Measurements from ENCODE around the gene NUBPL.

DNA sequence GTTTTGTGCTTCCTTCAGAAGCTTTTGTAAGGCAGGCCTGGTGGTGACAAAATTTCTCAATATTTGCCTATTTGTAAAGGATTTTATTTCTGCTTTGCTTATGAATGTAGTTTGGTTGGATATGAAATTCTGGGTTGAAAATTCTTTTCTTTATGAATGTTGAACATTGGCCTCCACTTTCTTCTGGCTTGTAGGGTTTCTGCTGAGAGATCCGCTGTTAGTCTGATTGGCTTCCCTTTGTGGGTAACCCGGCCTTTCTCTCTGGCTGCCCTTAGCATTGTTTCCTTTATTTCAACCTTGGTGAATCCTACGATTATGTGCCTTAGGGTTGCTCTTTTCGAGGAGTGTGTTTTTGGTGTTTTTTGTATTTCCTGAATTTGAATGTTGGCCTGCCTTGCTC is 58.2 kb downstream of the NUBPL start:
- TF ChIP-seq RAD21 (IDR thresholded peaks at IDR 0.05; ENCODE audit: low read depth), result no peak
- TF ChIP-seq CEBPB (IDR thresholded peaks at IDR 0.05), result no peak
- TF ChIP-seq, protein P1, sequence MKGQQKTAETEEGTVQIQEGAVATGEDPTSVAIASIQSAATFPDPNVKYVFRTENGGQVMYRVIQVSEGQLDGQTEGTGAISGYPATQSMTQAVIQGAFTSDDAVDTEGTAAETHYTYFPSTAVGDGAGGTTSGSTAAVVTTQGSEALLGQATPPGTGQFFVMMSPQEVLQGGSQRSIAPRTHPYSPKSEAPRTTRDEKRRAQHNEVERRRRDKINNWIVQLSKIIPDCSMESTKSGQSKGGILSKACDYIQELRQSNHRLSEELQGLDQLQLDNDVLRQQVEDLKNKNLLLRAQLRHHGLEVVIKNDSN (IDR thresholded peaks at IDR 0.05), result no peak
- TF ChIP-seq, protein P2, sequence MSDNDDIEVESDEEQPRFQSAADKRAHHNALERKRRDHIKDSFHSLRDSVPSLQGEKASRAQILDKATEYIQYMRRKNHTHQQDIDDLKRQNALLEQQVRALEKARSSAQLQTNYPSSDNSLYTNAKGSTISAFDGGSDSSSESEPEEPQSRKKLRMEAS (IDR thresholded peaks at IDR 0.05), result no peak
- TF ChIP-seq YY1 (IDR thresholded peaks at IDR 0.05; ENCODE audit: low read depth), result no peak
- TF ChIP-seq EGR1 (IDR thresholded peaks at IDR 0.05), result no peak
- TF ChIP-seq TCF12 (IDR thresholded peaks at IDR 0.05; ENCODE audit: low read depth), result no peak
- TF ChIP-seq, protein P3, sequence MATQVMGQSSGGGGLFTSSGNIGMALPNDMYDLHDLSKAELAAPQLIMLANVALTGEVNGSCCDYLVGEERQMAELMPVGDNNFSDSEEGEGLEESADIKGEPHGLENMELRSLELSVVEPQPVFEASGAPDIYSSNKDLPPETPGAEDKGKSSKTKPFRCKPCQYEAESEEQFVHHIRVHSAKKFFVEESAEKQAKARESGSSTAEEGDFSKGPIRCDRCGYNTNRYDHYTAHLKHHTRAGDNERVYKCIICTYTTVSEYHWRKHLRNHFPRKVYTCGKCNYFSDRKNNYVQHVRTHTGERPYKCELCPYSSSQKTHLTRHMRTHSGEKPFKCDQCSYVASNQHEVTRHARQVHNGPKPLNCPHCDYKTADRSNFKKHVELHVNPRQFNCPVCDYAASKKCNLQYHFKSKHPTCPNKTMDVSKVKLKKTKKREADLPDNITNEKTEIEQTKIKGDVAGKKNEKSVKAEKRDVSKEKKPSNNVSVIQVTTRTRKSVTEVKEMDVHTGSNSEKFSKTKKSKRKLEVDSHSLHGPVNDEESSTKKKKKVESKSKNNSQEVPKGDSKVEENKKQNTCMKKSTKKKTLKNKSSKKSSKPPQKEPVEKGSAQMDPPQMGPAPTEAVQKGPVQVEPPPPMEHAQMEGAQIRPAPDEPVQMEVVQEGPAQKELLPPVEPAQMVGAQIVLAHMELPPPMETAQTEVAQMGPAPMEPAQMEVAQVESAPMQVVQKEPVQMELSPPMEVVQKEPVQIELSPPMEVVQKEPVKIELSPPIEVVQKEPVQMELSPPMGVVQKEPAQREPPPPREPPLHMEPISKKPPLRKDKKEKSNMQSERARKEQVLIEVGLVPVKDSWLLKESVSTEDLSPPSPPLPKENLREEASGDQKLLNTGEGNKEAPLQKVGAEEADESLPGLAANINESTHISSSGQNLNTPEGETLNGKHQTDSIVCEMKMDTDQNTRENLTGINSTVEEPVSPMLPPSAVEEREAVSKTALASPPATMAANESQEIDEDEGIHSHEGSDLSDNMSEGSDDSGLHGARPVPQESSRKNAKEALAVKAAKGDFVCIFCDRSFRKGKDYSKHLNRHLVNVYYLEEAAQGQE (IDR thresholded peaks at IDR 0.05; ENCODE audit: low read depth), result no peak
